ENCODE data around the gene PMPCA. TPM values are rescaled to one million over a fixed set of nuclear protein-coding genes. Genes with fewer than 3 reads are reported as not detected.

Gene PMPCA
- total and polyA plus RNA-seq, 7 donors = 22.9 to 49.9 (median 27.1) TPM

- Histone ChIP-seq H3K9me3 (no peaks in the 10 kb centered on the region), H3K36me3 (no peaks in the 10 kb centered on the region), H3K4me1 (peaks cover 0 to 8% (median 0%) of the 10 kb centered on the region in 4 donors), H3K27me3 (no peaks in the 10 kb centered on the region), H3K4me3 (no peak overlapping the region), H3K27ac (no peak overlapping the region)
- intact Hi-C loops (cut with DNase I) = no loop called here
- DNase-seq = no peak
- WGBS, 2 donors = 96 to 97% methylated on average over 19 of the region's 19 CpGs
- no peak for TF ChIP-seq CTCF (IDR thresholded peaks at IDR 0.05)
- no peak for TF ChIP-seq EP300 (IDR thresholded peaks at IDR 0.05)
- TF ChIP-seq POLR2A (IDR thresholded peaks at IDR 0.05) = no peak
- TF ChIP-seq POLR2AphosphoS5 (IDR thresholded peaks at IDR 0.05) = no peak
Measured at GRCh38 chr9:136370037-136370436, 40.4 kb upstream of the PMPCA start.

- DNase-seq = no peak
- Histone ChIP-seq H3K4me3 (no peak overlapping the region), H3K4me1 (peaks cover 0 to 8% (median 0%) of the 10 kb centered on the region in 4 donors), H3K27me3 (no peaks in the 10 kb centered on the region), H3K27ac (no peak overlapping the region), H3K9me3 (no peaks in the 10 kb centered on the region), H3K36me3 (no peaks in the 10 kb centered on the region)
- TF ChIP-seq CTCF (IDR thresholded peaks at IDR 0.05) = no peak
- 93 to 95% methylated on average over 54 of the region's 54 CpGs for WGBS, 2 donors
- intact Hi-C loops (cut with DNase I) = no loop called here
Measured at GRCh38 chr9:136370687-136371532, 39.5 kb upstream of the PMPCA start.

- Histone ChIP-seq H3K9me3 (no peaks in the 10 kb centered on the region), H3K27ac (no peak overlapping the region), H3K36me3 (no peaks in the 10 kb centered on the region), H3K4me1 (peaks cover 0 to 8% (median 0%) of the 10 kb centered on the region in 4 donors), H3K4me3 (no peak overlapping the region), H3K27me3 (no peaks in the 10 kb centered on the region)
- TF ChIP-seq POLR2AphosphoS5 (IDR thresholded peaks at IDR 0.05) (no peak), POLR2A (IDR thresholded peaks at IDR 0.05) (no peak), CTCF (IDR thresholded peaks at IDR 0.05) (no peak), EP300 (IDR thresholded peaks at IDR 0.05) (no peak)
- no peak for DNase-seq
- intact Hi-C loops (cut with DNase I) = no loop called here
- 86 to 92% methylated on average over 13 of the region's 13 CpGs for WGBS, 2 donors
Measured at GRCh38 chr9:136371533-136371880, 39.0 kb upstream of the PMPCA start.

GRCh38 chr9:136372006-136372405, 38.5 kb upstream of the PMPCA start:
- intact Hi-C loops (cut with DNase I) = no loop called here
- no peaks in the 10 kb centered on the region for H3K9me3 ChIP-seq
- no peak overlapping the region for H3K27ac ChIP-seq
- H3K36me3 ChIP-seq = no peaks in the 10 kb centered on the region
- no peaks in the 10 kb centered on the region for H3K27me3 ChIP-seq
- 86 to 92% methylated on average over 21 of the region's 21 CpGs for WGBS, 2 donors
- TF ChIP-seq CTCF (IDR thresholded peaks at IDR 0.05) (no peak), POLR2A (IDR thresholded peaks at IDR 0.05) (no peak), EP300 (IDR thresholded peaks at IDR 0.05) (no peak), POLR2AphosphoS5 (IDR thresholded peaks at IDR 0.05) (no peak)
- no peak for DNase-seq
- peaks cover 0 to 8% (median 0%) of the 10 kb centered on the region in 4 donors for H3K4me1 ChIP-seq
- H3K4me3 ChIP-seq = no peak overlapping the region
